ENCODE measurements around the gene CSMD2.
"Not testable (repeated sequence)": the region's sequence is repeated elsewhere in the genome, so short reads cannot be mapped to it uniquely, and the experiment has no call there.

Gene CSMD2

DNA sequence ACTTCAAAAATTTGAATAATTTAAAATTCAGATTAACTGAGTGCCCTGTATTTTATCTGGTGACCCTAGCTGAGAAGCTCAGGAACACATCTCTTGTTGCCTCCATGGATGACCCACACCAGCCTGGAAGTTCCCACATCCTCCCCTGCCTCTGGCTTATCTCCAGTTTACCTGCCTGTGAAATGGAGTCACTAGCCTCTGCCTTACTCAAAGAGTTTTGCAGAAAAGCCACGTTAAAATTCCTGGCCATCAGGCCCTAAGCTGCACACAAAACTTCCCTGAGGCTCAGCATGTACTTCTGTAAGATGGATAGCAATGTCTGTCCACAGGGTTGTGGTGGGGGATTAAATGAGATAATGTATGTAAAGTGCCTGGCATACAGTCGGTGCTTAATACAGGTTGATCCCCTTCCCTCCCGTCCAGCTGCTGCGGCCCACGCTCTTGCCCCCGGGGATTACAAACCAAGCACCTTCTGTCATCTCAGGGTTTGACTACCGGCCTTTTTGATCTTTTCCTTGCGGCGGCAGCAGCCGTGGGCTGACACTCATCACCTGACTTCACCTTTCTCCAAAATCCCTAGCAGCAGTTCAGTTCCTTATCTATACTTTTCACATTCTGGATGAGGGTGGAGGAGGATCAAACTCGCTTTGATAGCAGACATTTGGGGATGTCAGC lies 136.5 kb downstream of the CSMD2 start:
- Mint-ChIP-seq H3K27me3 (peaks cover 38% of the 10 kb centered on the region), H3K9me3 (no peaks in the 10 kb centered on the region), H3K36me3 (ENCODE audit: low read depth) (no peaks in the 10 kb centered on the region), H3K4me3 (no peak overlapping the region), H3K4me1 (ENCODE audit: low read depth) (no peaks in the 10 kb centered on the region), H3K27ac (no peak overlapping the region)
- no peak for DNase-seq

DNA sequence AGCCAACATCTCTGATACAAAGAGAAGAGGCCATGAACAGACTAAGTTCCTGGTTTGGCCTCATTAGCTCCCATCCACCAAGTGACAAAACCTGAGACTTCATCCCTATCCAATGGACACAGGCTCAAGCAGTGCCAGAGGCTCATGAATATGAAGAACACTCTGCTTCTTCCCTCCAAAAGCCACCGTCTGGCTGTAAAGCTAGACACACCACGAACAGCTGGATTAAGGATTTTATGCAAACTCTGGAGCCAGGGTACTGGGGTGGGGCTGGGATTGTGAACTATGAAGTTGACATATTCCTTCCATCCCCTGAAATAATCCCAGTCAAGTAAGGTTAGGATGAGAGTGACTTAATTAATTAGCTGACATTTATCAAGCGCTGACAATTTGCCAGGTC lies 139.4 kb downstream of the CSMD2 start:
- Mint-ChIP-seq H3K27ac (no peak overlapping the region), H3K27me3 (peaks cover 36% of the 10 kb centered on the region), H3K4me3 (no peak overlapping the region), H3K9me3 (no peaks in the 10 kb centered on the region), H3K4me1 (ENCODE audit: low read depth) (no peaks in the 10 kb centered on the region), H3K36me3 (ENCODE audit: low read depth) (no peaks in the 10 kb centered on the region)
- no peak for DNase-seq

GRCh38 chr1:34024485-34024884 lies 140.5 kb downstream of the CSMD2 start:
- Mint-ChIP-seq H3K4me1 (ENCODE audit: low read depth) (no peaks in the 10 kb centered on the region), H3K27ac (no peak overlapping the region), H3K9me3 (no peaks in the 10 kb centered on the region), H3K4me3 (no peak overlapping the region), H3K27me3 (peaks cover 40% of the 10 kb centered on the region), H3K36me3 (ENCODE audit: low read depth) (no peaks in the 10 kb centered on the region)
- DNase-seq, result no peak

GRCh38 chr1:34019741-34020552 lies 145.1 kb downstream of the CSMD2 start:
- DNase-seq, result no peak
- Mint-ChIP-seq H3K36me3 (ENCODE audit: low read depth) (no peaks in the 10 kb centered on the region), H3K27ac (no peak overlapping the region), H3K4me1 (ENCODE audit: low read depth) (no peaks in the 10 kb centered on the region), H3K4me3 (no peak overlapping the region), H3K27me3 (peaks cover 33% of the 10 kb centered on the region), H3K9me3 (no peaks in the 10 kb centered on the region)

- no peaks in the 10 kb centered on the region for H3K9me3 Mint-ChIP-seq
- no peaks in the 10 kb centered on the region for H3K4me1 Mint-ChIP-seq (ENCODE audit: low read depth)
- H3K4me3 Mint-ChIP-seq, result no peak overlapping the region
- peaks cover 34% of the 10 kb centered on the region for H3K27me3 Mint-ChIP-seq
- no peaks in the 10 kb centered on the region for H3K36me3 Mint-ChIP-seq (ENCODE audit: low read depth)
- no peak for DNase-seq
- no peak overlapping the region for H3K27ac Mint-ChIP-seq
Observed at GRCh38 chr1:34018285-34018684, 146.7 kb downstream of the CSMD2 start.

- not testable (repeated sequence) for DNase-seq; H3K9me3 Mint-ChIP-seq; H3K36me3 Mint-ChIP-seq (ENCODE audit: low read depth); H3K4me3 Mint-ChIP-seq; H3K4me1 Mint-ChIP-seq (ENCODE audit: low read depth); H3K27ac Mint-ChIP-seq
- H3K27me3 Mint-ChIP-seq, result peaks cover 33% of the 10 kb centered on the region
Observed at GRCh38 chr1:34016281-34016680, 148.7 kb downstream of the CSMD2 start.

DNA sequence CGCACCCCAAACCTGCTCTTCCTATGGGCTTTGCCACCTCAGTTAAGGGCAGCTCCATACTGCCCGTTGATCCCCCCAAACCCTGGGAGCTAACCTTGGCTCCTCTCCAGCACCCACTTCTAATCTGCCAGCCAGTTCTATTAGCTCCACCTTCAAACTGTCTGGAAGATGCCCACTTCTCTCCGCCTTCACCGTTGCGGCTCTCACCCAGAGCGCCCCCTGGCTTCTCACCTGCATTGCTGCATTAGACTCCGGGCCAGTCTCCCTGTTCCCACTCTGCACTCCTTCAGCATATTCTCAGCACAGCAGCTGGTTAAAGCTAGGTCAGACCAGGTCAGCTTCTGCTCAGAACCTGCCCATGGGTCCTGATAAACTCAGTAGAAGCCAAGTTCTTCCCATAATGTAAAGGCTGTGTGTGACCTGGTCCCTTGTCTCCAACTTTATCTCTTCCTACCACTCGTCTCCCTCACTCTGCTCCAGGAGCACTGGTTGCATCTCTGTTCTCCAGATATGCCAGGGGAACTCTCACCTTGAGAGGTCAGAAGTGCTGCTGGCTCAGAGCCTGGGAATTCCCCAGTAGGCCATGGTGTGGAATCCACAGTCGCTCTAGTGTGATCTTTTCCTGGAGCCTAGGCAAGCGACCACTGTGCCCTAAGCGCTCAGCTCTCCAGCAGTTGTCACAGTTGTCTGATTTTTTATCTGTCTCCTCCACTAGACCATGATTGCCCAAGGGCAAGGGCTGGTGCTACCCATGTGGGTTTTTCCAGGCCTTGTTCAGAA lies 150.9 kb downstream of the CSMD2 start:
- Mint-ChIP-seq H3K4me3 (no peak overlapping the region), H3K4me1 (ENCODE audit: low read depth) (no peaks in the 10 kb centered on the region), H3K27me3 (peaks cover 18% of the 10 kb centered on the region), H3K9me3 (no peaks in the 10 kb centered on the region), H3K36me3 (ENCODE audit: low read depth) (no peaks in the 10 kb centered on the region), H3K27ac (no peak overlapping the region)
- no peak for DNase-seq

DNA sequence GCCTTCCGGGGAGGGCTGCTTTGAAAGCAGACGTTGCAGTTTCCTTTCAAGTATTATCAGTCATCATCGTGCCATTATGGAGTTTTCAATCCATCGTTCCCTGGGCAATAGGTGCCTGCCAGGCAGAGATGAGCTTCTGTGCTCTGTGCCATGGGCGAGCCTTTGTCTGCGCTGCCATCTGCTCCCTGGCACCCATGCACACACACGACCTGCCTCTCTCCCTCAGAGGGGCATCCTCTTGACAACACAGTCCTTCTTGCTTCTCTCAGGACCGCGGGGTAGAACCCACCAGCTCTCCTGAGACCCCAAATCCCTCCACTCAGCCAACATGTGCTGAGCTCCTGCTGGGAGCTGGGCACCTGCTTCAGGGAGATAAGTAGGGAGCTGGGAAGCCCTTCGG lies 151.9 kb downstream of the CSMD2 start:
- DNase-seq, result no peak
- H3K36me3 Mint-ChIP-seq (ENCODE audit: low read depth), result no peaks in the 10 kb centered on the region
- H3K27ac Mint-ChIP-seq, result no peak overlapping the region
- no peak overlapping the region for H3K4me3 Mint-ChIP-seq
- H3K9me3 Mint-ChIP-seq, result no peaks in the 10 kb centered on the region
- no peaks in the 10 kb centered on the region for H3K4me1 Mint-ChIP-seq (ENCODE audit: low read depth)
- H3K27me3 Mint-ChIP-seq, result peaks cover 16% of the 10 kb centered on the region

- no peak overlapping the region for H3K27ac Mint-ChIP-seq
- H3K27me3 Mint-ChIP-seq, result peaks cover 11% of the 10 kb centered on the region
Observed at GRCh38 chr1:34009340-34009985, 155.6 kb downstream of the CSMD2 start.

GRCh38 chr1:34007760-34008159 lies 157.3 kb downstream of the CSMD2 start:
- Mint-ChIP-seq H3K4me3 (no peak overlapping the region), H3K27ac (no peak overlapping the region), H3K9me3 (no peaks in the 10 kb centered on the region), H3K4me1 (ENCODE audit: low read depth) (no peaks in the 10 kb centered on the region), H3K27me3 (peaks cover 4% of the 10 kb centered on the region), H3K36me3 (ENCODE audit: low read depth) (no peaks in the 10 kb centered on the region)
- DNase-seq, result no peak

More at GRCh38 chr1:34009340-34009985, 155.6 kb downstream of the CSMD2 start:
- H3K4me3 Mint-ChIP-seq, result no peak overlapping the region
- DNase-seq, result no peak
- H3K36me3 Mint-ChIP-seq (ENCODE audit: low read depth), result no peaks in the 10 kb centered on the region
- H3K9me3 Mint-ChIP-seq, result no peaks in the 10 kb centered on the region
- H3K4me1 Mint-ChIP-seq (ENCODE audit: low read depth), result no peaks in the 10 kb centered on the region

DNA sequence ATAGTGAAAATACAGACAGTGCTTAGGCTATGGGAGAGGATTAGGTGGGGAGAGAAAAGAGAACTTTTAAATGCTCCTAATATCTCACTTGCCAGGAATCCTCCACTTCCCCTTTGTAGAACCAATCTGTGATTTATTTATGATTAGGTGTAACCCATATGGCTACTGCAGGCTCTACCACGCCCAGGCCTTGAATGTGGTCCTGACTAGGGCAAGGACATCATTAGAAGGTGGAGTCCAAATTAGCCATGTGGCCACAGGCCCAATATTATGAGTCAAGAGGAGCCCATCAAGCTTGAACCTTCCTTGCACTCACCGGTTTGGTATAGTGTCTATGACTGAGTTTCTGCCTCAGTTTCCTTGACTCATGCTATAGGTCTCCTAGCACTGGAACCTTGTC lies 159.7 kb downstream of the CSMD2 start:
- DNase-seq, result no peak
- no peak overlapping the region for H3K27ac Mint-ChIP-seq

DNA sequence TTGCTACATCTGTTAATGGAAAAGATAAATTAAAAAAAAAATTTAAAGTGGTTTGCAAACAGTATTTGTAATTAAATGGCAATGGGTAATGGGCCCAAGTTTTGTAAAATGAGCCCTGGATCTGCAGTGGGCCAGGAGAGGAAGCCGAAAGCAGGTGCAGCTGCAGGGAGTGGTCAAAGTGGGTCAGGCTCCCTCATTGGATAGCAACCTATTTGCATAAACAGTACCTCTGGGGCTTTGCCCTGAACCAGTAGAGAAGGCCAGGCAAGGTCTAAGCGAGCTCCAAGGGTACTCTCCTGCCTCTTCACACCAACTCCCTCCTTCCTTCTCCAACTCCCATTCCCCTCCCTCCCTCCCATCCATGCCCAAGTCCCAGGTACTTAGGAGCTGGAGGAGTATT lies 162.2 kb downstream of the CSMD2 start:
- H3K27ac Mint-ChIP-seq, result no peak overlapping the region
- H3K27me3 Mint-ChIP-seq, result peaks cover 4% of the 10 kb centered on the region
- H3K4me3 Mint-ChIP-seq, result no peak overlapping the region
- DNase-seq, result no peak
- H3K36me3 Mint-ChIP-seq (ENCODE audit: low read depth), result no peaks in the 10 kb centered on the region
- no peaks in the 10 kb centered on the region for H3K9me3 Mint-ChIP-seq
- no peaks in the 10 kb centered on the region for H3K4me1 Mint-ChIP-seq (ENCODE audit: low read depth)

More for the DNA sequence above, 159.7 kb downstream of the CSMD2 start:
- peaks cover 4% of the 10 kb centered on the region for H3K27me3 Mint-ChIP-seq
- H3K9me3 Mint-ChIP-seq, result no peaks in the 10 kb centered on the region
- no peak overlapping the region for H3K4me3 Mint-ChIP-seq
- H3K36me3 Mint-ChIP-seq (ENCODE audit: low read depth), result no peaks in the 10 kb centered on the region
- H3K4me1 Mint-ChIP-seq (ENCODE audit: low read depth), result no peaks in the 10 kb centered on the region

GRCh38 chr1:33997127-33998036 lies 167.6 kb downstream of the CSMD2 start:
- Mint-ChIP-seq H3K4me1 (ENCODE audit: low read depth) (no peaks in the 10 kb centered on the region), H3K27ac (no peak overlapping the region), H3K27me3 (peaks cover 8% of the 10 kb centered on the region), H3K36me3 (ENCODE audit: low read depth) (no peaks in the 10 kb centered on the region), H3K4me3 (no peak overlapping the region), H3K9me3 (no peaks in the 10 kb centered on the region)
- DNase-seq, result no peak

- no peak overlapping the region for H3K4me3 Mint-ChIP-seq
- DNase-seq, result no peak
- H3K36me3 Mint-ChIP-seq (ENCODE audit: low read depth), result no peaks in the 10 kb centered on the region
- no peaks in the 10 kb centered on the region for H3K4me1 Mint-ChIP-seq (ENCODE audit: low read depth)
- no peak overlapping the region for H3K27ac Mint-ChIP-seq
- H3K27me3 Mint-ChIP-seq, result peaks cover 8% of the 10 kb centered on the region
- H3K9me3 Mint-ChIP-seq, result no peaks in the 10 kb centered on the region
Observed at GRCh38 chr1:33996281-33996680, 168.7 kb downstream of the CSMD2 start.
